Dedifferentiated amniotic fluid mesenchymal stem cell (primary cell): Measurements from ENCODE around the gene FGF8.
A peak's percentile ranks its signal among the peaks of the same experiment; 100 is the strongest.

Source experiments
- DNase-seq: peaks from one replicate; pipeline ENCODE4 v3.0.0-alpha.2; 2016; ENCODE audit errors: extremely low spot score

Gene FGF8

GRCh38 chr10:101781984-101782810, 6.3 kb upstream of the FGF8 start:
- DNase-seq, result no peak

GRCh38 chr10:101781655-101781983, 5.7 kb upstream of the FGF8 start:
- no peak for DNase-seq

GRCh38 chr10:101780818-101781654, 5.1 kb upstream of the FGF8 start:
- peak; percentile 27 for DNase-seq

GRCh38 chr10:101780187-101780817, 4.4 kb upstream of the FGF8 start:
- no peak for DNase-seq

- peak; percentile 45 for DNase-seq
Measured at GRCh38 chr10:101779544-101780186, 3.8 kb upstream of the FGF8 start.

DNA sequence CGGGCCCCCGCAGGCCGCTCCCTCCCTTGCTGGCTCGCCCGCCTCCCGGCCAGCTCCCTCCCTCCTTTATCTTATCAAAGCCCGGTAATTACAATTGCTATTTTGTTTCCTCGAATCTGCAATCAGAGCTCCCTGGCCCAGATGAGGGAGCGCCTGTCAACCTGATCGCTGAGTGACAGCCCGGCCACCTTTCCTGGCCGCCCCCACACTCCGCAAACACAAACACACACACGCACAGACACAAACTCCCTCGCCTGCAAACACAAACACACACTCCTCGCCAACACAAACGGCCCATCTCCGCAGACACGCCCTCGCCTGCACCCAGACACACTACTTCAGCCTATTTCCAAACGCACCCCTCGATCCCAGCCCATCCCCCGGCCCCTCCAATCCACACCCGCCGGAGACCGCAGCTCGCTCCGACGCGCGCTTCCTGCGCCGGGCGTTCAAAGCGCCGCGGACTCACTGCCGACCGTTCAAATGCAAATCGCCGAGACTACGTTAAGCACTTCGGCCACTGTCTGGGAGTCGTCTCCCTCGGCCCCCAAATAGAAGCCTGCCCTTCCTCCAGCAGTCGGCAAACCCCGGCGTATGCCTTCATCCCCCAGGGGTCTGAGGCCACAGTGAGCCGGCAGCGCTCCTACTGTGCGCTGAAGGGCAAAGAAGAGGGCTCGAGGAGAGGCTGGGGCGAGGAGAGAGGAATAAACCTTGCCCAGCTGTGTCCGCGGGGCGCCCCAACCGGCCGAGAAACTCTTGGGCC, 3.0 kb upstream of the FGF8 start:
- no peak for DNase-seq

DNA sequence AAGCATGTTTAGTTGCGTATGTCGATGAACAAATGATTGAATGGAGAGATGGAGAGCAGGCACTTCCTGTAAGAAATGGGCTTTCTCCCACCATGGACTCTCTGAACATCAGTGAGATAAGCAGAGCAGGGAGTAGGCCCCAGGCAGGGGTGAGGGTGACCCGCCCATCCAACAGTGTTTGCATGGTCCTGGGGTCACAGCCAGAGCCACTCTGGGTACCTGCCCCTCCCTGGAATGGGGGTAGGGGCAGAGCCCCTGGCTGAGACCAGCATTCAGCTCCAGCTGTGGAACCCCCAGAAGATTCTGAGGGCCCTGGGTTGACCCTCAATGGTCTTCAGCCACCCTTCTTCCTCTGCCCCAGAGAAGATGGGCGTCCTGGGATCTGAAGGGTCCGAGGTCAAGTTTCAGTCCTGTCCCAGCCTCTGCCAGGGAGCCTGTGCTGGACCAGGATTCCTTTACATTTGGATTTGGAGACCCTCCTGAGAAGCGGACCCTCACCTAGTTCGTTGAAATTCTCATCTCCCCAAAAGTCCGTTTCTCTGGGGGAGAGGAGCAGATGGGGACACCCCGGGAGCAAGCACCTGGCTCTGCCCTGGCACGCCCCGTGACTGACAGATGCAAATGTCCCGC, 2.4 kb upstream of the FGF8 start:
- DNase-seq, result no peak

DNA sequence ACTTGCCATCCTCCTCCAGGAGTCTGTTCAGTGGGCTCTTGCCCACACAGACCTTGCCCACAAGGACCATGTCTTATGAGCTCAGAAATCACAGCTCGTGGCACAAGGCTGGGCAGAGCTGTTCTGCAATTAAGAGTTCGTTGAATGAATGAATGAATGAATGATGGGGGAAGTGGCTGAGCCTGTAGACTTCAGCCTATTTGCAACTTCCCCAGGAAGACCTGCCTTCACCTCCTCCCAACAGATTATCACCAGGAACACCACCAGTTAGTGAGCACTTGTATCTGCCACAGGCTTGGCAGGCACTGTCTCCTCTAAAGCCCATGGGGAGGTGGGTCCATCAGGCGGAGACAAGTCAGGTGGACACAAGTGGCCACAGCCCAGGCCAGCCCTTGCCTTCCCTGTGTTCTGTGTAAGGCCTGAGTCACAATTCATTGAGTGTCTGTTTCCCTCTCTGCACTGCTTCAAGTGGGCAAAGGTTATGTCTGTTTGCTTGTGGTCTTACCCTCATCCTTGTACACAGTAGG, 1.8 kb upstream of the FGF8 start:
- no peak for DNase-seq

GRCh38 chr10:101776161-101776817, 375 bp upstream of the FGF8 start:
- DNase-seq, result no peak

DNA sequence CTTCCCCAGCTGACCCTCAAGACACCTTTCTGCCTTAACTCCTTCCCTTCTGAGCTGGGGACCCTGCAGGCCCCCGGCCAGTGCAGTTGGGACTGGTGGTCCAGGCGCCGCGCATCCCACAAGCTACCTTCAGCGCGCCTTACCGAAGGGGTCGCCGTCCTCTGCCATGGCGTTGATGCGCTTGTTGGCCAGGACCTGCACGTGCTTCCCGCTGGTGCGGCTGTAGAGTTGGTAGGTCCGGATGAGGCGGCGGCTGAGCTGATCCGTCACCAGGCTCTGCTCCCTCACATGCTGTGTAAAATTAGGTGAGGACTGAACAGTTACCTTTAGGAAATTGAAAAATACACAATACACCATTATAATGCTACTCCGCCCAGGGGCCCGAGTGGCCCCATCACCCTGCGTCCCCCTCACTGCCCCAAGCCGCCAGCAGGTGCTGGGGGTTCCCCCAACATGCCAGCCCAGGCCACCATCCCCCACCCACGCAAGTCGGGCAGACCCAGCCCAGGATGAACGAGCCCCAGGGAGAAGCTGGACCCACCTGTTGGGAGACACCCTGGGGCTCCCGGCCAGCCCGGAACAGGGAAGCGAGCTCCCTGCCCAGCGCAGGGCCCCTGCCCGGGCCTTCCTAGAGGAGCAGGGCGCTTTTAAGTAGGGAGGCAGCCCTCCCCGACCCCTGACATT, 1.2 kb downstream of the FGF8 start:
- DNase-seq, result no peak

DNA sequence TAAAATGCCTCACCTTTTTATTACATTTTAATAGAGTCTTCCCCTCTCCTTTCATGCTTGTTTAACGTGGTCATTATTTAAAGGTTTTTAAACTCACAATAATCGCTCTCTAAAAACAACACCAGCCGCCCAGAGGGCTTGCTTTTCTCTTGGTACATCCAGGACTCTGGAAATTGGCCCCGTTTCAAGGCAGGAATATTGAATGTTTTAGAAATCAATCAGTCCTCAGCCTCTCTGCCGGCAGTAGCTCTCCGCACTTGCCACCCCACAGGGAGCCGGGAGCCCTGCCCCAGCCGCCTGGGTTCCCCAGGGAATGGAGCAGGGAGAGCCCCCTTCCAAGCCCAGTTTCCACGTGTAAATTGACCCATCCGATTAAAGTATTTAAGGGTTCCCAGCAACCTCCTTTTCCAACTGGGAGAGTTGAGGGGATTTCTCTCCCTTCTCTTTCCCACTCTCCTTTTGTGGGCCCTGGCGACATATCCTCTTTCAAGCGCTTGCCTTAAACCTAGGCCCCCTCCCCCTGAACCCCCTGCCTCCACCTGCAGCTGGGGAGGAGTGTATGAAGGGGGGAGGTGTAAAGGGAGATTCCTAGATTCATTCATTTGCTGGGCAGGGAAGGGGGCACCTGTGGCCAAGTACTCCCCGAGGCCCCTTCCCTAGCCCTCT, 1.9 kb downstream of the FGF8 start:
- no peak for DNase-seq

GRCh38 chr10:101772895-101773761, 2.8 kb downstream of the FGF8 start:
- no peak for DNase-seq

DNA sequence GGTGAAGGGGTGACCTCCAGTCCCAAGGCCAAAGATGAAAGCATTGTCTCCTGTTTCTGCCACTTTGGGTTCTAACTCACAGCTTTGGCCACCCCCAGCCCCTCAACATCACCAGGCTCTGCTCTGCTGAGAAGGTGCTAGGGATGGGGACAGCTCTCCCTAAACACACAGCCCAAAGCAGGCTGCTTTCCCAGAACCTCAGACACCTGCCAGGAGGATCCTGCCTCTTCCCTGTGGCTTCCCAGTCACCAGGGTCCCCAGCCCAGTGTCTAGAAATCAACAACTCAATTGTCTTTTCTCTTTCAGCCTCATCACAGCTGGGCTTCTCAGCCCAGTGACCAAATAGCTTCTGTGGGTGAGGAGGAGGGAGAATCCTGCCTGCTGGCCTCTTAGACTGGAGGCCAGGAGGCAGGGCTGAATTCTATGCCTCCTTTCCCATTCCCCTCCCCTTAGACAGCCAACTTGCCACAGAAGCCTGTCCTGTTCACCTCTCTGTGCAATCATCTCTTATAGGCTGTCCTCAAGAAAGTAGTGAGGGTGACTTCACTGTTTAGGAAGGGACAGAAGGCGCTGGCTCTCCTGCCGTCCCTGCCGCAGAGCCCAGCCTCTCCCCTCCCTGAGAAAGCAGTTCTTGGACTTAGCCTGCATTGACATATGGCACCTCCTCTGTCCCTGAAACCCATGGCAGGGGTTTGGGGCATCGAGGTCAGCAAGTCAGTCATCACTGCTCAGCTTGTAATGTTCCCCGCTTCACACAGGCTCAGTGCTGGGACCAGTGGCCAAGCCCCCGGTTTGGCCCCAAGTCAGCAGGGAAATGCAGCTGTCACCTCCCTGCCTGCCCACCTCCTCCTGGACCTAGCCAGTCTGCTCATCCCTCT, 3.7 kb downstream of the FGF8 start:
- DNase-seq, result no peak

DNA sequence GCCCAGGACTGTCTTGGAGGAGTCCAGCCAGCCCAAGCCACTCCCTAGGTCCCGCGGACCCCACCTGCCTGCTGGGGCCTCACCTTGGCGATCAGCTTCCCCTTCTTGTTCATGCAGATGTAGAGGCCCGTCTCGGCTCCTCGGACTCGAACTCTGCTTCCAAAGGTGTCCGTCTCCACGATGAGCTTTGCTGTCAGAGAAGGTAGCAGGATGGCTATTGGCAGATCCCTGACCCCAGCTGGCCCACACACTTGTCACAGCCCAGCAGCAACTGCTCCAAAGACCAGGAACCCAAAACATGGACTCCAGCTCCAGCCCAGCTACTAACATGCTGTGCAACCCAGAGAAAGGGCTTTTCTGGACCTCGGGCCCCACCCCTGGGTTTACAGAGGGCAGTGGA, 4.5 kb downstream of the FGF8 start:
- no peak for DNase-seq

GRCh38 chr10:101770331-101771215, 5.3 kb downstream of the FGF8 start:
- no peak for DNase-seq
